Neural cell (in vitro differentiated cells): ENCODE measurements around the gene PCDH9.

ENCODE experiments used
- EP300 ChIP-seq: fragments of 450-650 bp; conservative IDR thresholded peaks from 2 replicates; pipeline ENCODE4 v1.6.1; 2014; ENCODE audit warnings: antibody characterized with exemption, mild to moderate bottlenecking, moderate library complexity; ENCODE audit not compliant: poor library complexity, severe bottlenecking
- EZH2 ChIP-seq: fragments of 200-600, 300-800 bp; shearing (Covaris generic), sonication (generic); IDR thresholded peaks from 2 replicates; pipeline ENCODE4 v1.6.1; 2014; ENCODE audit warnings: antibody characterized with exemption, low read length, borderline replicate concordance, mild to moderate bottlenecking; ENCODE audit not compliant: insufficient read depth, poor library complexity, severe bottlenecking
- POLR2AphosphoS5 ChIP-seq: IDR thresholded peaks from 2 replicates; pipeline ENCODE4 v1.6.1; 2012
- RAD21 ChIP-seq: fragments of 450-650 bp; conservative IDR thresholded peaks from 2 replicates; pipeline ENCODE4 v1.6.1; 2014; ENCODE audit warnings: antibody characterized with exemption, mild to moderate bottlenecking, moderate library complexity
- SMC3 ChIP-seq: fragments of 450-650 bp; conservative IDR thresholded peaks from 2 replicates; pipeline ENCODE4 v1.6.1; 2014; ENCODE audit warnings: antibody characterized with exemption, mild to moderate bottlenecking, moderate library complexity; ENCODE audit not compliant: poor library complexity
- TAF1 ChIP-seq: IDR thresholded peaks from 2 replicates; pipeline ENCODE4 v1.6.1; 2012; ENCODE audit warnings: low read depth
- TF ChIP-seq, protein P1 (sequence below): fragments of 450-650 bp; IDR thresholded peaks from 2 replicates; pipeline ENCODE4 v1.5.1; 2014; ENCODE audit warnings: antibody characterized with exemption, mild to moderate bottlenecking, moderate library complexity; ENCODE audit not compliant: poor library complexity, severe bottlenecking
- TF ChIP-seq, protein P2 (sequence below): IDR thresholded peaks from 2 replicates; pipeline ENCODE4 v1.6.1; 2012; ENCODE audit warnings: borderline replicate concordance

DNA sequence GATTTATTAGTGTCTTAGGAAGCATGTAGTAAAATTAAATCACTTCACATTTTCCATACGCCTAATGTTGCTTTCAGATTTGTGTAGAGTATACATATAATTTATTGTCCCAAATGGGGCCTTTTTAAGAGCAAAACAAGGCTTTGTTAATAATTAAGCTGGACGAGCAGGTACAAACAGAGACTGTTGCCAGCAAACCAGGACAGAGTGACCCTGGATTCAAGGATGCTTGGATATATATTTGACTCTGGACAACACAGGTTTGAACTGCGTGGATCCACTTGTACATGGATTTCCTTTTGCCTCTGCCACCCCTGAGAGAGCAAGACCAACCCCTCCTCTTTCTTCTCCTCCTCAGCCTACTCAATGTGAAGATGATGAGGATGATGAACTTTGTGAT lies 454.9 kb downstream of the PCDH9 start:
- no peak for TF ChIP-seq POLR2AphosphoS5
- TF ChIP-seq, protein P1, sequence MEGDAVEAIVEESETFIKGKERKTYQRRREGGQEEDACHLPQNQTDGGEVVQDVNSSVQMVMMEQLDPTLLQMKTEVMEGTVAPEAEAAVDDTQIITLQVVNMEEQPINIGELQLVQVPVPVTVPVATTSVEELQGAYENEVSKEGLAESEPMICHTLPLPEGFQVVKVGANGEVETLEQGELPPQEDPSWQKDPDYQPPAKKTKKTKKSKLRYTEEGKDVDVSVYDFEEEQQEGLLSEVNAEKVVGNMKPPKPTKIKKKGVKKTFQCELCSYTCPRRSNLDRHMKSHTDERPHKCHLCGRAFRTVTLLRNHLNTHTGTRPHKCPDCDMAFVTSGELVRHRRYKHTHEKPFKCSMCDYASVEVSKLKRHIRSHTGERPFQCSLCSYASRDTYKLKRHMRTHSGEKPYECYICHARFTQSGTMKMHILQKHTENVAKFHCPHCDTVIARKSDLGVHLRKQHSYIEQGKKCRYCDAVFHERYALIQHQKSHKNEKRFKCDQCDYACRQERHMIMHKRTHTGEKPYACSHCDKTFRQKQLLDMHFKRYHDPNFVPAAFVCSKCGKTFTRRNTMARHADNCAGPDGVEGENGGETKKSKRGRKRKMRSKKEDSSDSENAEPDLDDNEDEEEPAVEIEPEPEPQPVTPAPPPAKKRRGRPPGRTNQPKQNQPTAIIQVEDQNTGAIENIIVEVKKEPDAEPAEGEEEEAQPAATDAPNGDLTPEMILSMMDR = no peak
- TF ChIP-seq EZH2 = no peak
- TF ChIP-seq TAF1 = no peak
- no peak for TF ChIP-seq EP300
- TF ChIP-seq RAD21 = no peak
- TF ChIP-seq, protein P2, sequence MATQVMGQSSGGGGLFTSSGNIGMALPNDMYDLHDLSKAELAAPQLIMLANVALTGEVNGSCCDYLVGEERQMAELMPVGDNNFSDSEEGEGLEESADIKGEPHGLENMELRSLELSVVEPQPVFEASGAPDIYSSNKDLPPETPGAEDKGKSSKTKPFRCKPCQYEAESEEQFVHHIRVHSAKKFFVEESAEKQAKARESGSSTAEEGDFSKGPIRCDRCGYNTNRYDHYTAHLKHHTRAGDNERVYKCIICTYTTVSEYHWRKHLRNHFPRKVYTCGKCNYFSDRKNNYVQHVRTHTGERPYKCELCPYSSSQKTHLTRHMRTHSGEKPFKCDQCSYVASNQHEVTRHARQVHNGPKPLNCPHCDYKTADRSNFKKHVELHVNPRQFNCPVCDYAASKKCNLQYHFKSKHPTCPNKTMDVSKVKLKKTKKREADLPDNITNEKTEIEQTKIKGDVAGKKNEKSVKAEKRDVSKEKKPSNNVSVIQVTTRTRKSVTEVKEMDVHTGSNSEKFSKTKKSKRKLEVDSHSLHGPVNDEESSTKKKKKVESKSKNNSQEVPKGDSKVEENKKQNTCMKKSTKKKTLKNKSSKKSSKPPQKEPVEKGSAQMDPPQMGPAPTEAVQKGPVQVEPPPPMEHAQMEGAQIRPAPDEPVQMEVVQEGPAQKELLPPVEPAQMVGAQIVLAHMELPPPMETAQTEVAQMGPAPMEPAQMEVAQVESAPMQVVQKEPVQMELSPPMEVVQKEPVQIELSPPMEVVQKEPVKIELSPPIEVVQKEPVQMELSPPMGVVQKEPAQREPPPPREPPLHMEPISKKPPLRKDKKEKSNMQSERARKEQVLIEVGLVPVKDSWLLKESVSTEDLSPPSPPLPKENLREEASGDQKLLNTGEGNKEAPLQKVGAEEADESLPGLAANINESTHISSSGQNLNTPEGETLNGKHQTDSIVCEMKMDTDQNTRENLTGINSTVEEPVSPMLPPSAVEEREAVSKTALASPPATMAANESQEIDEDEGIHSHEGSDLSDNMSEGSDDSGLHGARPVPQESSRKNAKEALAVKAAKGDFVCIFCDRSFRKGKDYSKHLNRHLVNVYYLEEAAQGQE = no peak
- no peak for TF ChIP-seq SMC3
